HFF-Myc (cell line): Measurements from ENCODE around the gene SUSD5.

Experiments
- DNase-seq: peaks from one replicate; pipeline ENCODE4 v3.0.0-alpha.2; 2011; ENCODE audit warnings: low read depth; ENCODE audit errors: extremely low read depth
- H3K4me3 ChIP-seq: replicated peaks from 2 replicates; pipeline ENCODE4 v1.5.1; 2011; ENCODE audit warnings: low read depth, mild to moderate bottlenecking, control low read depth, low read length
- CTCF ChIP-seq: IDR thresholded peaks from 2 replicates; pipeline ENCODE4 v1.5.1; 2012; ENCODE audit warnings: mild to moderate bottlenecking, low read depth, low read length, control low read depth; ENCODE audit errors: missing control alignments

SUSD5 gene

GRCh38 chr3:33209357-33209756 lies 9.3 kb downstream of the SUSD5 start:
- no peak for TF ChIP-seq CTCF
- no peak for DNase-seq
- H3K4me3 ChIP-seq = no peak overlapping the region

GRCh38 chr3:33202711-33203457 lies 15.7 kb downstream of the SUSD5 start:
- TF ChIP-seq CTCF = no peak
- no peak for DNase-seq

DNA sequence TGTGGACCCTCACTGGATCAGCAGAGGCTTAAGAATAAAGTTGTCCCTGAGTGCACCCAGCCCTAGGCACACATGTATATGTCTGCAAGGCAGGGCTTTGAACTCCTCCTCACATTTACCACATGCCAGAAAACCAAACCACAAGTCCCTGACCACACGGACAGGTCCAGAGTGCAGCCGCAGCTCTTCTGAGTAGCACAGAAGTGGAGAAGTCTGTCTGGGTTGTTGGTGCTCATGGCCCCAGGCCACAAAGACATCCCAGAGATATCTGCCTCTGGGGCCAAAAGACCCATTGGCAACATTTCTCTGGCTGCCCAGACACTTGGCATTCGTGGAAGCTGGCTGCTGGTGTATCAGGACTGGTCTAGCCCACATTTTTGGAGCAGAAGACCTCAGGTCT lies 17.4 kb downstream of the SUSD5 start:
- TF ChIP-seq CTCF = no peak
- no peak for DNase-seq
- no peak overlapping the region for H3K4me3 ChIP-seq

More at GRCh38 chr3:33202711-33203457, 15.7 kb downstream of the SUSD5 start:
- H3K4me3 ChIP-seq = no peak overlapping the region

DNA sequence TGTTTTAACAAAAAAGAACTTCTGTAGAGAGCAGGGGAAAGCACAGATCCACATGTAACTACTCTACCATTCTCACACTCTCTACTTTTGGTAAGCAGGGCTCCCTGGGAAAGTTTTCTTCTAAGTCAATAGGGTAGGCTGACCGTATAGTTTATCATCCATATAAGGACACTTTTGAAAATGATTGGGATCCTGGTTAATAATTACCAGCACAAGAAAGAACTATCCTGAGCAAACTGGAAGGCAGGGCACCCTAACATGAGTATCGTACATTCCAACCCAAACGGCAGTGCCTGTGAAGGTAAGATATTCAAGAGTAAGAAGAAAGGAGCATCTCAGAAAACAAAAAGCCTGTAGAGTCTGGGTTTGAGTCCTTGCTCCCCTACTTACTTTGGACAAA lies 22.1 kb downstream of the SUSD5 start:
- DNase-seq = no peak
- TF ChIP-seq CTCF = no peak
- no peak overlapping the region for H3K4me3 ChIP-seq

GRCh38 chr3:33194303-33194702 lies 24.3 kb downstream of the SUSD5 start:
- no peak for DNase-seq
- no peak for TF ChIP-seq CTCF
- H3K4me3 ChIP-seq = no peak overlapping the region

GRCh38 chr3:33187368-33187634 lies 31.3 kb downstream of the SUSD5 start:
- TF ChIP-seq CTCF = no peak
- DNase-seq = no peak
- no peak overlapping the region for H3K4me3 ChIP-seq
